Progenitor cell of endocrine pancreas (in vitro differentiated cells): ENCODE results near the gene NLK. TPM values are rescaled to one million over a fixed set of nuclear protein-coding genes. Genes with fewer than 3 reads are reported as not detected.
A peak's percentile ranks its signal among the peaks of the same experiment; 100 is the strongest.

Experiments
- DNase-seq: peaks from one replicate; pipeline ENCODE4 v3.0.0; 2021; ENCODE audit warnings: low spot score; ENCODE audit not compliant: unreplicated experiment
- H3K27ac Mint-ChIP-seq: 2 replicates; pipeline ENCODE4 v1.8.0; 2021; ENCODE audit warnings: mild to moderate bottlenecking, moderate library complexity, mixed read lengths
- H3K27me3 Mint-ChIP-seq: 2 replicates; pipeline ENCODE4 v1.8.0; 2021; ENCODE audit warnings: mixed read lengths
- H3K36me3 Mint-ChIP-seq: 2 replicates; pipeline ENCODE4 v1.8.0; 2022; ENCODE audit warnings: mixed read lengths; ENCODE audit not compliant: insufficient read depth
- H3K4me1 Mint-ChIP-seq: 2 replicates; pipeline ENCODE4 v1.8.0; 2021; ENCODE audit warnings: low read depth, mixed read lengths
- H3K4me3 Mint-ChIP-seq: 2 replicates; pipeline ENCODE4 v1.8.0; 2021; ENCODE audit warnings: low read depth, mild to moderate bottlenecking, moderate library complexity, mixed read lengths
- H3K9me3 Mint-ChIP-seq: 2 replicates; pipeline ENCODE4 v1.8.0; 2021; ENCODE audit warnings: low read depth, mixed read lengths
- CTCF ChIP-seq: fragments of 200-600 bp; sonication (generic); IDR thresholded peaks from one replicate; pipeline ENCODE4 v1.5.0; 2021; ENCODE audit warnings: antibody characterized with exemption, mild to moderate bottlenecking; ENCODE audit not compliant: unreplicated experiment
- total RNA-seq: library from RNA; stranded (reverse); gene quantifications from 2 replicates; pipeline ENCODE4 v1.2.1, GENCODE V29; 2021

Gene NLK
- total RNA-seq, 1 donor from 2014 or later = 38.9 TPM

- no peak overlapping the region for H3K27ac Mint-ChIP-seq
- no peak overlapping the region for H3K4me3 Mint-ChIP-seq
These were observed 82.5 kb downstream of the NLK start for GRCh38 chr17:28124962-28125361.

GRCh38 chr17:28125526-28126378, 83.3 kb downstream of the NLK start:
- Mint-ChIP-seq H3K4me1 (peaks cover 34% of the 10 kb centered on the region), H3K27ac (peak overlapping the region; percentile 3), H3K4me3 (no peak overlapping the region), H3K9me3 (no peaks in the 10 kb centered on the region), H3K27me3 (no peaks in the 10 kb centered on the region), H3K36me3 (peaks cover 5% of the 10 kb centered on the region)
- DNase-seq = no peak
- TF ChIP-seq CTCF = no peak

More at GRCh38 chr17:28124962-28125361, 82.5 kb downstream of the NLK start:
- Mint-ChIP-seq H3K36me3 (peaks cover 5% of the 10 kb centered on the region), H3K4me1 (peaks cover 33% of the 10 kb centered on the region), H3K27me3 (no peaks in the 10 kb centered on the region), H3K9me3 (no peaks in the 10 kb centered on the region)
- DNase-seq = no peak
- TF ChIP-seq CTCF = no peak

- no peak overlapping the region for H3K27ac Mint-ChIP-seq
- H3K4me1 Mint-ChIP-seq = peaks cover 30% of the 10 kb centered on the region
- peaks cover 8% of the 10 kb centered on the region for H3K36me3 Mint-ChIP-seq
- TF ChIP-seq CTCF = no peak
- no peak overlapping the region for H3K4me3 Mint-ChIP-seq
- H3K27me3 Mint-ChIP-seq = no peaks in the 10 kb centered on the region
- no peaks in the 10 kb centered on the region for H3K9me3 Mint-ChIP-seq
- no peak for DNase-seq
These were observed 84.7 kb downstream of the NLK start for GRCh38 chr17:28127196-28127595.

- DNase-seq = no peak
- no peak overlapping the region for H3K4me3 Mint-ChIP-seq
- H3K27me3 Mint-ChIP-seq = no peaks in the 10 kb centered on the region
- H3K4me1 Mint-ChIP-seq = peaks cover 27% of the 10 kb centered on the region
- no peak overlapping the region for H3K27ac Mint-ChIP-seq
- no peaks in the 10 kb centered on the region for H3K9me3 Mint-ChIP-seq
- no peak for TF ChIP-seq CTCF
- H3K36me3 Mint-ChIP-seq = peaks cover 8% of the 10 kb centered on the region
These were observed 86.3 kb downstream of the NLK start for GRCh38 chr17:28128779-28129178.

- Mint-ChIP-seq H3K36me3 (peaks cover 11% of the 10 kb centered on the region), H3K4me1 (peaks cover 23% of the 10 kb centered on the region), H3K27me3 (no peaks in the 10 kb centered on the region), H3K4me3 (no peak overlapping the region), H3K9me3 (no peaks in the 10 kb centered on the region), H3K27ac (no peak overlapping the region)
- TF ChIP-seq CTCF = no peak
- DNase-seq = no peak
These were observed 88.0 kb downstream of the NLK start for GRCh38 chr17:28130472-28130871.
